Caco-2 (cell line): Measurements from ENCODE around the gene NEDD4L. TPM values are rescaled to one million over a fixed set of nuclear protein-coding genes. Genes with fewer than 3 reads are reported as not detected.

ENCODE experiments used
- BruUV-seq: library from RNA; stranded (reverse); fragments of 400-500 nt; replicated peaks from 2 replicates; lab custom pipeline; 2021; lab: Mats Ljungman, UMichigan
- CTCF ChIA-PET: fragments of 300-600 bp; sonication (Branson Sonifier 250); formaldehyde crosslinking; loops from one replicate; lab custom pipeline; 2022; ENCODE audit warnings: antibody characterized with exemption; lab: Charles Lee
- POLR2A ChIA-PET: fragments of 300-600 bp; sonication (Branson Sonifier 250); formaldehyde crosslinking; loops from one replicate; lab custom pipeline; 2022; ENCODE audit warnings: antibody characterized with exemption; lab: Charles Lee
- DNase-seq, 2 experiments: peaks; one replicate each; pipeline versions ENCODE4 v3.0.0 to v3.0.0-alpha.2; 2020 to 2022
- H3K27me3 ChIP-seq: replicated peaks from 2 replicates; pipeline ENCODE4 v1.6.0; 2011; ENCODE audit warnings: low read length; ENCODE audit not compliant: control insufficient read depth, insufficient read depth
- H3K36me3 ChIP-seq: 2 replicates; pipeline ENCODE4 v1.5.1; 2011; ENCODE audit warnings: low read length; ENCODE audit not compliant: control insufficient read depth, insufficient read depth
- H3K4me1 ChIP-seq: fragments of 250-450 bp; sonication (Bioruptor Pico); 2 replicates; pipeline ENCODE4 v1.5.1; 2020; ENCODE audit warnings: mild to moderate bottlenecking
- H3K4me3 ChIP-seq: 2 replicates; pipeline ENCODE4 v1.5.1; 2011; ENCODE audit warnings: low read depth, mild to moderate bottlenecking, control low read depth, low read length
- H3K9me3 ChIP-seq: fragments of 250-450 bp; sonication (Bioruptor Pico); 2 replicates; pipeline ENCODE4 v1.5.1; 2020; ENCODE audit warnings: mild to moderate bottlenecking, moderate library complexity
- H3K27ac Mint-ChIP-seq: one replicate; pipeline ENCODE4 v1.8.0; 2022; ENCODE audit warnings: mixed read lengths; ENCODE audit not compliant: unreplicated experiment
- H3K27me3 Mint-ChIP-seq: one replicate; pipeline ENCODE4 v1.8.0; 2022; ENCODE audit warnings: mixed read lengths; ENCODE audit not compliant: insufficient read depth, unreplicated experiment
- H3K36me3 Mint-ChIP-seq: one replicate; pipeline ENCODE4 v1.8.0; 2022; ENCODE audit warnings: mild to moderate bottlenecking, mixed read lengths; ENCODE audit not compliant: insufficient read depth, unreplicated experiment
- H3K4me1 Mint-ChIP-seq: one replicate; pipeline ENCODE4 v1.8.0; 2022; ENCODE audit warnings: low read depth, mixed read lengths; ENCODE audit not compliant: unreplicated experiment
- H3K4me3 Mint-ChIP-seq: one replicate; pipeline ENCODE4 v1.8.0; 2022; ENCODE audit warnings: mild to moderate bottlenecking, moderate library complexity, mixed read lengths; ENCODE audit not compliant: unreplicated experiment
- H3K9me3 Mint-ChIP-seq: one replicate; pipeline ENCODE4 v1.8.0; 2022; ENCODE audit warnings: mixed read lengths; ENCODE audit not compliant: unreplicated experiment
- intact Hi-C: fragments of 100-400 bp; cut with micrococcal nuclease; formaldehyde crosslinking; loops from one replicate; pipeline ENCODE4 v1.10.0; 2022; ENCODE audit not compliant: unreplicated experiment
- total RNA-seq: library from RNA; stranded (reverse); gene quantifications from 2 replicates; pipeline ENCODE4 v1.2.3, GENCODE V29; 2022
- TF ChIP-seq, protein P1 (sequence below), 2 experiments: fragments of 200-600 bp in 1 of 2; IDR thresholded peaks; 1 replicate in 1 of 2; 2 replicates in 1 of 2; pipeline versions ENCODE4 v1.5.1 to v1.8.0; 2011 to 2022; ENCODE audit warnings: antibody characterized with exemption in 1 of 2, control low read depth in 1 of 2, inconsistent platforms in 1 of 2, low read depth in 1 of 2, low read length in 1 of 2, mild to moderate bottlenecking in 1 of 2, moderate library complexity in 1 of 2; ENCODE audit not compliant: insufficient read depth in 1 of 2, severe bottlenecking in 1 of 2, unreplicated experiment in 1 of 2

NEDD4L gene
- total RNA-seq, 1 experiment from 2014 or later: 85.4 TPM

GRCh38 chr18:58305792-58306191, 261.8 kb downstream of the NEDD4L start:
- H3K27me3 ChIP-seq: no peaks in the 10 kb centered on the region
- H3K4me1 Mint-ChIP-seq: peaks cover 6% of the 10 kb centered on the region
- no peaks in the 10 kb centered on the region for H3K9me3 Mint-ChIP-seq
- no peaks in the 10 kb centered on the region; the same call in 1 of the 2 replicates for H3K36me3 ChIP-seq
- ChIA-PET POLR2A (interaction anchor here (0.7 kb wide), 1 partner anchor 10 kb away, joined by 10 read pairs; no protein-coding TSS in a partner anchor), CTCF (no interaction called here)
- H3K9me3 ChIP-seq: no peaks in the 10 kb centered on the region
- no peak for DNase-seq
- no peaks in the 10 kb centered on the region for H3K4me1 ChIP-seq
- no peak overlapping the region for H3K4me3 Mint-ChIP-seq
- peaks cover 6% of the 10 kb centered on the region for H3K36me3 Mint-ChIP-seq
- no peak overlapping the region for H3K4me3 ChIP-seq
- TF ChIP-seq, protein P1, sequence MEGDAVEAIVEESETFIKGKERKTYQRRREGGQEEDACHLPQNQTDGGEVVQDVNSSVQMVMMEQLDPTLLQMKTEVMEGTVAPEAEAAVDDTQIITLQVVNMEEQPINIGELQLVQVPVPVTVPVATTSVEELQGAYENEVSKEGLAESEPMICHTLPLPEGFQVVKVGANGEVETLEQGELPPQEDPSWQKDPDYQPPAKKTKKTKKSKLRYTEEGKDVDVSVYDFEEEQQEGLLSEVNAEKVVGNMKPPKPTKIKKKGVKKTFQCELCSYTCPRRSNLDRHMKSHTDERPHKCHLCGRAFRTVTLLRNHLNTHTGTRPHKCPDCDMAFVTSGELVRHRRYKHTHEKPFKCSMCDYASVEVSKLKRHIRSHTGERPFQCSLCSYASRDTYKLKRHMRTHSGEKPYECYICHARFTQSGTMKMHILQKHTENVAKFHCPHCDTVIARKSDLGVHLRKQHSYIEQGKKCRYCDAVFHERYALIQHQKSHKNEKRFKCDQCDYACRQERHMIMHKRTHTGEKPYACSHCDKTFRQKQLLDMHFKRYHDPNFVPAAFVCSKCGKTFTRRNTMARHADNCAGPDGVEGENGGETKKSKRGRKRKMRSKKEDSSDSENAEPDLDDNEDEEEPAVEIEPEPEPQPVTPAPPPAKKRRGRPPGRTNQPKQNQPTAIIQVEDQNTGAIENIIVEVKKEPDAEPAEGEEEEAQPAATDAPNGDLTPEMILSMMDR (IDR thresholded peaks at IDR 0.05; ENCODE audit: insufficient read depth in 1 of 2, low read depth in 1 of 2, low read length in 1 of 2, severe bottlenecking in 1 of 2, unreplicated experiment in 1 of 2): no peak
- H3K27me3 Mint-ChIP-seq: no peaks in the 10 kb centered on the region
- no peak overlapping the region for H3K27ac Mint-ChIP-seq
- no TSS peak for BruUV-seq
- intact Hi-C loops: no loop called here

DNA sequence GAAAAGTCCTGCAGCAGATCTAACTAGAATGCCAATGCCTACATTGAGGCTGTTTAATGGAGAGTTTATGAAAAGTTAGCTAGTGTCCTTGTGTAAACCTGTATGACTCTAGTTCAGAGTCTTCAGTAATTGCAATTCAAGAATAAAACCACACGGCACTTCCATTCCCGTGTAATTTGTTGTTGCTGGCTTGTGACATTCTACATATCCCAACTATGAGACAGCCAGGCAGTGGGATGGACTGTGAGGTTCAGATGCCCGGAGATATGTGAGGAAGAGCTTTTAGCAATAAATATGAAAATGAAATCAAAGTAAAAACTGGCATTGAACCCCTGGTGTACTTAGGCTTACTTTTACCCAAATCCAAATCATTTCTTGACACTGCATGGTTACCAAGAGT, 263.4 kb downstream of the NEDD4L start:
- H3K4me3 Mint-ChIP-seq: no peak overlapping the region
- H3K9me3 Mint-ChIP-seq: no peaks in the 10 kb centered on the region
- ChIA-PET POLR2A (no interaction called here), CTCF (no interaction called here)
- TF ChIP-seq, protein P1 (IDR thresholded peaks at IDR 0.05; ENCODE audit: insufficient read depth in 1 of 2, low read depth in 1 of 2, low read length in 1 of 2, severe bottlenecking in 1 of 2, unreplicated experiment in 1 of 2): no peak
- Histone ChIP-seq H3K4me1 (no peaks in the 10 kb centered on the region), H3K36me3 (no peaks in the 10 kb centered on the region; the same call in 1 of the 2 replicates), H3K9me3 (no peaks in the 10 kb centered on the region), H3K27me3 (no peaks in the 10 kb centered on the region), H3K4me3 (no peak overlapping the region)
- H3K27ac Mint-ChIP-seq: no peak overlapping the region
- no TSS peak for BruUV-seq
- intact Hi-C loops: no loop called here
- peaks cover 6% of the 10 kb centered on the region for H3K36me3 Mint-ChIP-seq
- peaks cover 6% of the 10 kb centered on the region for H3K4me1 Mint-ChIP-seq
- no peak for DNase-seq
- no peaks in the 10 kb centered on the region for H3K27me3 Mint-ChIP-seq

- no peak overlapping the region for H3K27ac Mint-ChIP-seq
- peaks cover 6% of the 10 kb centered on the region for H3K4me1 Mint-ChIP-seq
- no peak for DNase-seq
- H3K9me3 ChIP-seq: no peaks in the 10 kb centered on the region
- H3K27me3 ChIP-seq: no peaks in the 10 kb centered on the region
- TF ChIP-seq, protein P1 (IDR thresholded peaks at IDR 0.05; ENCODE audit: insufficient read depth in 1 of 2, low read depth in 1 of 2, low read length in 1 of 2, severe bottlenecking in 1 of 2, unreplicated experiment in 1 of 2): no peak
- CTCF ChIA-PET: interaction anchor here (0.6 kb wide), 1 partner anchor 395 kb away, joined by 4 read pairs; no protein-coding TSS in a partner anchor
- H3K4me3 ChIP-seq: no peak overlapping the region
- H3K4me1 ChIP-seq: no peaks in the 10 kb centered on the region
- H3K36me3 Mint-ChIP-seq: peaks cover 2% of the 10 kb centered on the region
- no peaks in the 10 kb centered on the region for H3K9me3 Mint-ChIP-seq
- POLR2A ChIA-PET: no interaction called here
- intact Hi-C loops: no loop called here
- H3K36me3 ChIP-seq: no peaks in the 10 kb centered on the region; the same call in 1 of the 2 replicates
- H3K4me3 Mint-ChIP-seq: no peak overlapping the region
- BruUV-seq: no TSS peak
- no peaks in the 10 kb centered on the region for H3K27me3 Mint-ChIP-seq
These were observed 264.4 kb downstream of the NEDD4L start for GRCh38 chr18:58308463-58308862.
